OCI-LY3 (cell line): ENCODE results near the gene EXOC7.

Source experiments
- H2AFZ ChIP-seq: fragments of 200-600, 300-600 bp; shearing (Covaris generic); 2 replicates; pipeline ENCODE4 v1.6.0; 2014; ENCODE audit warnings: antibody characterized with exemption, low read depth, low read length
- H3K27ac ChIP-seq: fragments of 200-600, 300-600 bp; sonication (generic); 2 replicates; pipeline ENCODE4 v1.5.1; 2014; ENCODE audit warnings: mild to moderate bottlenecking, low read length, moderate library complexity, mixed read lengths
- H3K27me3 ChIP-seq: fragments of 200-600, 300-600 bp; sonication (generic); 2 replicates; pipeline ENCODE4 v1.6.1; 2014; ENCODE audit warnings: low read depth, low read length, mixed read lengths
- H3K36me3 ChIP-seq: fragments of 200-600, 300-600 bp; sonication (generic); replicated peaks from 2 replicates; pipeline ENCODE3; 2014; ENCODE audit warnings: low read depth, low read length, mixed read lengths
- H3K4me1 ChIP-seq: fragments of 300-600, 200-600 bp; sonication (generic); 2 replicates; pipeline ENCODE4 v1.6.1; 2014; ENCODE audit warnings: low read length, mixed read lengths
- H3K4me2 ChIP-seq: fragments of 200-600, 300-600 bp; sonication (generic); 2 replicates; pipeline ENCODE4 v1.6.1; 2014; ENCODE audit warnings: low read length, mixed read lengths
- H3K4me3 ChIP-seq: fragments of 300-600, 200-600 bp; sonication (generic); 2 replicates; pipeline ENCODE4 v1.5.1; 2014; ENCODE audit warnings: antibody characterized with exemption, mild to moderate bottlenecking, low read length, moderate library complexity
- H3K79me2 ChIP-seq: fragments of 300-600, 200-600 bp; shearing (Covaris generic); 2 replicates; pipeline ENCODE4 v1.6.1; 2014; ENCODE audit warnings: mild to moderate bottlenecking, low read length, mixed read lengths
- H3K9ac ChIP-seq: fragments of 300-600, 200-600 bp; shearing (Covaris generic); 2 replicates; pipeline ENCODE4 v1.6.0; 2014; ENCODE audit warnings: mild to moderate bottlenecking, low read length, moderate library complexity
- H3K9me3 ChIP-seq: fragments of 200-600, 300-600 bp; shearing (Covaris generic); 2 replicates; pipeline ENCODE4 v1.6.1; 2014; ENCODE audit warnings: low read length, mixed read lengths; ENCODE audit not compliant: insufficient read depth
- H4K20me1 ChIP-seq: fragments of 200-600, 300-600 bp; sonication (generic); 2 replicates; pipeline ENCODE4 v1.6.1; 2016; ENCODE audit warnings: low read length, mixed read lengths; ENCODE audit not compliant: insufficient read depth
- CTCF ChIP-seq: fragments of 200-600, 300-600 bp; sonication (generic); IDR thresholded peaks from 2 replicates; pipeline ENCODE4 v1.5.1; 2014; ENCODE audit warnings: antibody characterized with exemption, low read length, low read depth
- EZH2phosphoT487 ChIP-seq: fragments of 200-600 bp; shearing (Covaris generic); IDR thresholded peaks from 2 replicates; pipeline ENCODE4 v1.6.1; 2018; ENCODE audit warnings: antibody characterized with exemption, mixed run types, low read depth

EXOC7 gene

GRCh38 chr17:76076146-76076764 is 27.3 kb downstream of the EXOC7 start:
- Histone ChIP-seq H4K20me1 (no peaks in the 10 kb centered on the region), H3K9me3 (no peaks in the 10 kb centered on the region), H3K9ac (no peak overlapping the region), H3K27ac (no peak overlapping the region), H3K4me1 (peaks cover 2% of the 10 kb centered on the region; the same call in 1 of the 2 replicates), H3K36me3 (no peaks in the 10 kb centered on the region), H3K4me2 (no peak overlapping the region), H2AFZ (no peak overlapping the region), H3K79me2 (peaks cover 18% of the 10 kb centered on the region), H3K4me3 (no peak overlapping the region), H3K27me3 (peaks cover 11% of the 10 kb centered on the region)
- TF ChIP-seq CTCF (no peak), EZH2phosphoT487 (no peak)

- H3K27me3 ChIP-seq, result peaks cover 11% of the 10 kb centered on the region
- no peak overlapping the region for H3K9ac ChIP-seq
- no peak for TF ChIP-seq CTCF
- TF ChIP-seq EZH2phosphoT487, result no peak
- peaks cover 25% of the 10 kb centered on the region for H3K79me2 ChIP-seq
- no peaks in the 10 kb centered on the region for H3K36me3 ChIP-seq
- H3K27ac ChIP-seq, result no peak overlapping the region
- no peaks in the 10 kb centered on the region for H4K20me1 ChIP-seq
- no peak overlapping the region for H3K4me2 ChIP-seq
- H3K9me3 ChIP-seq, result no peaks in the 10 kb centered on the region
- no peak overlapping the region for H2AFZ ChIP-seq
- H3K4me3 ChIP-seq, result no peak overlapping the region
- H3K4me1 ChIP-seq, result peaks cover 8% of the 10 kb centered on the region; the same call in 1 of the 2 replicates
Observed at GRCh38 chr17:76075364-76076145, 28.0 kb downstream of the EXOC7 start.

GRCh38 chr17:76074390-76075363 is 28.9 kb downstream of the EXOC7 start, which contains the start of gene GALR2:
Gene GALR2, plus strand, starts transcription at chr17:76074781. Its CDS starts 103 bp downstream, at chr17:76074884.
- no peaks in the 10 kb centered on the region for H3K36me3 ChIP-seq
- H3K4me2 ChIP-seq, result no peak within 1 kb of the TSS
- no peak for TF ChIP-seq CTCF
- no peak for TF ChIP-seq EZH2phosphoT487
- no peaks in the 10 kb centered on the region for H4K20me1 ChIP-seq
- no peak within 1 kb of the TSS for H2AFZ ChIP-seq
- no peak within 1 kb of the TSS for H3K27ac ChIP-seq
- peaks cover 33% of the 10 kb centered on the region for H3K79me2 ChIP-seq
- H3K4me3 ChIP-seq, result no peak within 1 kb of the TSS
- H3K9ac ChIP-seq, result no peak within 1 kb of the TSS
- H3K4me1 ChIP-seq, result peaks cover 8% of the 10 kb centered on the region; the same call in 1 of the 2 replicates
- H3K9me3 ChIP-seq, result no peaks in the 10 kb centered on the region
- peaks cover 11% of the 10 kb centered on the region for H3K27me3 ChIP-seq
